ENCODE results near the gene SHISA9. TPM values are rescaled to one million over a fixed set of nuclear protein-coding genes. Genes with fewer than 3 reads are reported as not detected.

Gene SHISA9
- total RNA-seq, 1 donor from 2014 or later: 2.5 TPM

GRCh38 chr16:13148836-13149235 lies 247.4 kb downstream of the SHISA9 start:
- Mint-ChIP-seq H3K9me3 (no peaks in the 10 kb centered on the region), H3K36me3 (peaks cover 2% of the 10 kb centered on the region), H3K4me1 (no peaks in the 10 kb centered on the region), H3K4me3 (no peak overlapping the region), H3K27me3 (ENCODE audit: insufficient read depth, low read depth) (no peaks in the 10 kb centered on the region), H3K27ac (no peak overlapping the region)
- Histone ChIP-seq H3K36me3 (no peaks in the 10 kb centered on the region), H3K4me2 (no peak overlapping the region), H3K9ac (no peak overlapping the region), H3F3A (ENCODE audit: low read depth) (no peaks in the 10 kb centered on the region), H2AFZ (replicated peaks) (no peak overlapping the region), H3K79me2 (ENCODE audit: low read depth) (no peaks in the 10 kb centered on the region), H3K4me1 (no peaks in the 10 kb centered on the region), H4K20me1 (ENCODE audit: low read depth) (no peaks in the 10 kb centered on the region), H3K27ac (no peak overlapping the region), H3K4me3 (no peak overlapping the region), H3K9me3 (ENCODE audit: low read depth) (no peaks in the 10 kb centered on the region), H3K27me3 (no peaks in the 10 kb centered on the region)
- TF ChIP-seq EZH2phosphoT487 (IDR thresholded peaks at IDR 0.05) (no peak), CTCF (IDR thresholded peaks at IDR 0.05) (no peak), EZH2 (IDR thresholded peaks at IDR 0.05) (no peak)
- no peak for DNase-seq (ENCODE audit: low spot score)

- H3K9ac ChIP-seq: no peak overlapping the region
- H3F3A ChIP-seq (ENCODE audit: low read depth): no peaks in the 10 kb centered on the region
- no peak for TF ChIP-seq EZH2 (IDR thresholded peaks at IDR 0.05)
- no peak for TF ChIP-seq EZH2phosphoT487 (IDR thresholded peaks at IDR 0.05)
- no peak for TF ChIP-seq CTCF (IDR thresholded peaks at IDR 0.05)
- no peaks in the 10 kb centered on the region for H3K9me3 Mint-ChIP-seq
- no peak for DNase-seq (ENCODE audit: low spot score)
- no peak overlapping the region for H3K27ac ChIP-seq
- no peaks in the 10 kb centered on the region for H3K36me3 Mint-ChIP-seq
- H3K79me2 ChIP-seq (ENCODE audit: low read depth): no peaks in the 10 kb centered on the region
- no peaks in the 10 kb centered on the region for H3K36me3 ChIP-seq
- no peak overlapping the region for H2AFZ ChIP-seq (replicated peaks)
- no peaks in the 10 kb centered on the region for H3K27me3 Mint-ChIP-seq (ENCODE audit: insufficient read depth, low read depth)
- H3K9me3 ChIP-seq (ENCODE audit: low read depth): no peaks in the 10 kb centered on the region
- no peak overlapping the region for H3K4me3 ChIP-seq
- H3K27ac Mint-ChIP-seq: no peak overlapping the region
- H3K4me1 ChIP-seq: peaks cover under 1% of the 10 kb centered on the region
- no peaks in the 10 kb centered on the region for H4K20me1 ChIP-seq (ENCODE audit: low read depth)
- H3K4me3 Mint-ChIP-seq: no peak overlapping the region
- no peaks in the 10 kb centered on the region for H3K27me3 ChIP-seq
- H3K4me2 ChIP-seq: no peak overlapping the region
- peaks cover 8% of the 10 kb centered on the region for H3K4me1 Mint-ChIP-seq
Observed at GRCh38 chr16:13150181-13150885, 248.9 kb downstream of the SHISA9 start.

GRCh38 chr16:13153696-13154095 lies 252.3 kb downstream of the SHISA9 start:
- Histone ChIP-seq H3K4me1 (peaks cover 6% of the 10 kb centered on the region), H3K4me2 (no peak overlapping the region), H3F3A (ENCODE audit: low read depth) (no peaks in the 10 kb centered on the region), H3K27me3 (no peaks in the 10 kb centered on the region), H4K20me1 (ENCODE audit: low read depth) (no peaks in the 10 kb centered on the region), H3K79me2 (ENCODE audit: low read depth) (no peaks in the 10 kb centered on the region), H2AFZ (replicated peaks) (no peak overlapping the region), H3K36me3 (no peaks in the 10 kb centered on the region), H3K27ac (no peak overlapping the region), H3K9me3 (ENCODE audit: low read depth) (no peaks in the 10 kb centered on the region), H3K4me3 (no peak overlapping the region), H3K9ac (no peak overlapping the region)
- no peak for TF ChIP-seq CTCF (IDR thresholded peaks at IDR 0.05)
- TF ChIP-seq EZH2phosphoT487 (IDR thresholded peaks at IDR 0.05): no peak
- no peak for TF ChIP-seq EZH2 (IDR thresholded peaks at IDR 0.05)
- Mint-ChIP-seq H3K4me1 (peaks cover 20% of the 10 kb centered on the region), H3K36me3 (no peaks in the 10 kb centered on the region), H3K27me3 (ENCODE audit: insufficient read depth, low read depth) (no peaks in the 10 kb centered on the region), H3K9me3 (no peaks in the 10 kb centered on the region), H3K27ac (no peak overlapping the region), H3K4me3 (no peak overlapping the region)
- no peak for DNase-seq (ENCODE audit: low spot score)

All from neural progenitor cell (in vitro differentiated cells).